ENCODE data around the gene CX3CL1. TPM values are rescaled to one million over a fixed set of nuclear protein-coding genes. Genes with fewer than 3 reads are reported as not detected.
A peak's percentile ranks its signal among the peaks of the same experiment; 100 is the strongest.

CX3CL1 gene
- total and polyA plus RNA-seq, 2 of the 13 experiments (the other 11 are each of a cell fraction or from before 2014, with no cell fraction given), result 57.3 to 60.8 TPM

DNA sequence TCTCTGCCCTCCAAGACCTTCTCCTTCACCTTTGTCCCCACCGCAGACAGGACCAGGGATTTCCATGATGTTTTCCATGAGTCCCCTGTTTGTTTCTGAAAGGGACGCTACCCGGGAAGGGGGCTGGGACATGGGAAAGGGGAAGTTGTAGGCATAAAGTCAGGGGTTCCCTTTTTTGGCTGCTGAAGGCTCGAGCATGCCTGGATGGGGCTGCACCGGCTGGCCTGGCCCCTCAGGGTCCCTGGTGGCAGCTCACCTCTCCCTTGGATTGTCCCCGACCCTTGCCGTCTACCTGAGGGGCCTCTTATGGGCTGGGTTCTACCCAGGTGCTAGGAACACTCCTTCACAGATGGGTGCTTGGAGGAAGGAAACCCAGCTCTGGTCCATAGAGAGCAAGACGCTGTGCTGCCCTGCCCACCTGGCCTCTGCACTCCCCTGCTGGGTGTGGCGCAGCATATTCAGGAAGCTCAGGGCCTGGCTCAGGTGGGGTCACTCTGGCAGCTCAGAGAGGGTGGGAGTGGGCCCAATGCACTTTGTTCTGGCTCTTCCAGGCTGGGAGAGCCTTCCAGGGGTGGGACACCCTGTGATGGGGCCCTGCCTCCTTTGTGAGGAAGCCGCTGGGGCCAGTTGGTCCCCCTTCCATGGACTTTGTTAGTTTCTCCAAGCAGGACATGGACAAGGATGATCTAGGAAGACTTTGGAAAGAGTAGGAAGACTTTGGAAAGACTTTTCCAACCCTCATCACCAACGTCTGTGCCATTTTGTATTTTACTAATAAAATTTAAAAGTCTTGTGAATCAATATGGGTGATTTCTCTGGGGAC, 12.2 kb downstream of the CX3CL1 start (continued):
- TF ChIP-seq, protein P1, sequence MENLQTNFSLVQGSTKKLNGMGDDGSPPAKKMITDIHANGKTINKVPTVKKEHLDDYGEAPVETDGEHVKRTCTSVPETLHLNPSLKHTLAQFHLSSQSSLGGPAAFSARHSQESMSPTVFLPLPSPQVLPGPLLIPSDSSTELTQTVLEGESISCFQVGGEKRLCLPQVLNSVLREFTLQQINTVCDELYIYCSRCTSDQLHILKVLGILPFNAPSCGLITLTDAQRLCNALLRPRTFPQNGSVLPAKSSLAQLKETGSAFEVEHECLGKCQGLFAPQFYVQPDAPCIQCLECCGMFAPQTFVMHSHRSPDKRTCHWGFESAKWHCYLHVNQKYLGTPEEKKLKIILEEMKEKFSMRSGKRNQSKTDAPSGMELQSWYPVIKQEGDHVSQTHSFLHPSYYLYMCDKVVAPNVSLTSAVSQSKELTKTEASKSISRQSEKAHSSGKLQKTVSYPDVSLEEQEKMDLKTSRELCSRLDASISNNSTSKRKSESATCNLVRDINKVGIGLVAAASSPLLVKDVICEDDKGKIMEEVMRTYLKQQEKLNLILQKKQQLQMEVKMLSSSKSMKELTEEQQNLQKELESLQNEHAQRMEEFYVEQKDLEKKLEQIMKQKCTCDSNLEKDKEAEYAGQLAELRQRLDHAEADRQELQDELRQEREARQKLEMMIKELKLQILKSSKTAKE (CRISPR knock-in tag; IDR thresholded peaks at IDR 0.05; ENCODE audit: borderline replicate concordance), result no peak
- TF ChIP-seq MYNN (CRISPR knock-in tag; IDR thresholded peaks at IDR 0.05; ENCODE audit: low read depth) (no peak), FIP1L1 (IDR thresholded peaks at IDR 0.05; ENCODE audit: borderline replicate concordance, insufficient read depth, low read depth, low read length) (peak; percentile 79; the same call in 1 of the 2 replicates), PAF1 (CRISPR knock-in tag; IDR thresholded peaks at IDR 0.05) (peak; percentile 98), ZNF652 (CRISPR knock-in tag; IDR thresholded peaks at IDR 0.05; ENCODE audit: borderline replicate concordance, low read depth) (no peak), LCORL (IDR thresholded peaks at IDR 0.05) (no peak), LCORL (CRISPR knock-in tag; IDR thresholded peaks at IDR 0.05) (peak; percentile 49), ZNF816 (CRISPR knock-in tag; IDR thresholded peaks at IDR 0.05; ENCODE audit: borderline replicate concordance) (0 out of 2 replicates have a peak, but pooled peaks have one; percentile 47), ZNF550 (CRISPR knock-in tag; IDR thresholded peaks at IDR 0.05; ENCODE audit: borderline replicate concordance) (no peak), GTF3A (CRISPR knock-in tag; conservative IDR thresholded peaks at IDR 0.05) (peak; percentile 43; the same call in 1 of the 2 replicates), ATF7 (IDR thresholded peaks at IDR 0.05) (no peak), ATF7 (CRISPR knock-in tag; IDR thresholded peaks at IDR 0.05) (peak; percentile 38; the same call in 1 of the 2 replicates), POLR2AphosphoS5 (IDR thresholded peaks at IDR 0.05; ENCODE audit: low read depth, low read length) (peak; percentile 41), ZNF543 (CRISPR knock-in tag; IDR thresholded peaks at IDR 0.05) (peak; percentile 57; the same call in 1 of the 2 replicates), SMAD9 (CRISPR knock-in tag; IDR thresholded peaks at IDR 0.05) (0 out of 2 replicates have a peak, but pooled peaks have one; percentile 19), NONO (IDR thresholded peaks at IDR 0.05) (no peak), NONO (CRISPR knock-in tag; conservative IDR thresholded peaks at IDR 0.05) (peak; percentile 88), ZFP37 (CRISPR knock-in tag; IDR thresholded peaks at IDR 0.05; ENCODE audit: borderline replicate concordance) (peak; percentile 15; the same call in 1 of the 2 replicates)
- TF ChIP-seq, protein P2, sequence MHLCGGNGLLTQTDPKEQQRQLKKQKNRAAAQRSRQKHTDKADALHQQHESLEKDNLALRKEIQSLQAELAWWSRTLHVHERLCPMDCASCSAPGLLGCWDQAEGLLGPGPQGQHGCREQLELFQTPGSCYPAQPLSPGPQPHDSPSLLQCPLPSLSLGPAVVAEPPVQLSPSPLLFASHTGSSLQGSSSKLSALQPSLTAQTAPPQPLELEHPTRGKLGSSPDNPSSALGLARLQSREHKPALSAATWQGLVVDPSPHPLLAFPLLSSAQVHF (CRISPR knock-in tag; IDR thresholded peaks at IDR 0.05), result peak; percentile 70; the same call in 1 of the 2 replicates

Data from HepG2 (cell line).